Neural progenitor cell (in vitro differentiated cells): ENCODE data around the gene FRYL.

Source experiments
- CTCF ChIP-seq: fragments of 200-600 bp; sonication (generic); IDR thresholded peaks from 2 replicates; pipeline ENCODE4 v1.5.1; 2017; ENCODE audit warnings: antibody characterized with exemption, mild to moderate bottlenecking
- EZH2 ChIP-seq: fragments of 200-600 bp; sonication (generic); IDR thresholded peaks from 2 replicates; pipeline ENCODE4 v1.6.1; 2017; ENCODE audit warnings: antibody characterized with exemption, mild to moderate bottlenecking, moderate library complexity
- EZH2phosphoT487 ChIP-seq: fragments of 200-600 bp; sonication (generic); IDR thresholded peaks from 2 replicates; pipeline ENCODE4 v1.6.1; 2017; ENCODE audit warnings: antibody characterized with exemption

GRCh38 chr4:48686369-48686768, 93.7 kb downstream of the FRYL start:
- no peak for TF ChIP-seq CTCF
- TF ChIP-seq EZH2phosphoT487: no peak
- no peak for TF ChIP-seq EZH2
